CD14-positive monocyte (primary cell): Measurements from ENCODE around the gene CD81. TPM values are rescaled to one million over a fixed set of nuclear protein-coding genes. Genes with fewer than 3 reads are reported as not detected.

Experiments used
- DNase-seq, 3 donors: peaks; one replicate each; pipeline ENCODE4 v3.0.0-alpha.2; 2011 to 2022
- H2AFZ ChIP-seq: 2 replicates; pipeline ENCODE4 v1.6.0; 2012; ENCODE audit warnings: mild to moderate bottlenecking, low read depth, low read length, inconsistent platforms; ENCODE audit not compliant: insufficient read depth, poor library complexity, severe bottlenecking
- H3K27ac ChIP-seq, 2 donors: 1 replicate in 1 of 2; 2 replicates in 1 of 2; pipeline ENCODE4 v1.5.1; 2012 to 2013; ENCODE audit warnings: low read length in 2 of 2, control low read depth in 1 of 2, inconsistent platforms in 1 of 2, low read depth in 1 of 2, mild to moderate bottlenecking in 1 of 2
- H3K27me3 ChIP-seq, 2 donors: one replicate each; pipeline versions ENCODE4 v1.6.0 to v1.6.1; 2011 to 2013; ENCODE audit warnings: low read length in 2 of 2; ENCODE audit not compliant: control insufficient read depth in 2 of 2, insufficient read depth in 2 of 2
- H3K36me3 ChIP-seq, 2 donors: replicated peaks in 1 of 2; 1 replicate in 1 of 2; 2 replicates in 1 of 2; pipeline versions ENCODE4 v1.5.1 to v1.6.1; 2012 to 2013; ENCODE audit warnings: low read length in 2 of 2, control low read depth in 1 of 2, inconsistent platforms in 1 of 2, mild to moderate bottlenecking in 1 of 2; ENCODE audit not compliant: insufficient read depth in 2 of 2, control insufficient read depth in 1 of 2
- H3K4me1 ChIP-seq, 2 donors: 1 replicate in 1 of 2; 2 replicates in 1 of 2; pipeline versions ENCODE4 v1.5.1 to v1.6.1; 2012 to 2013; ENCODE audit warnings: low read length in 2 of 2, control low read depth in 1 of 2, inconsistent platforms in 1 of 2, mild to moderate bottlenecking in 1 of 2, moderate library complexity in 1 of 2; ENCODE audit not compliant: insufficient read depth in 2 of 2, control insufficient read depth in 1 of 2
- H3K4me2 ChIP-seq: replicated peaks from 2 replicates; pipeline ENCODE3; 2012; ENCODE audit warnings: low read length, moderate library complexity, mild to moderate bottlenecking; ENCODE audit not compliant: poor library complexity, severe bottlenecking; ENCODE audit errors: extremely low read depth
- H3K4me3 ChIP-seq, 3 experiments: fragments of 200-600 bp in 1 of 3; sonication (generic) in 1 of 3; replicated peaks in 1 of 3; 1 replicate in 2 of 3; 2 replicates in 1 of 3; pipeline ENCODE4 v1.5.1; 2011 to 2013; ENCODE audit warnings: low read length in 3 of 3, mild to moderate bottlenecking in 3 of 3, control low read depth in 2 of 3, low read depth in 2 of 3, inconsistent platforms in 1 of 3, moderate library complexity in 1 of 3
- H3K79me2 ChIP-seq: 2 replicates; pipeline ENCODE4 v1.6.0; 2012; ENCODE audit warnings: mild to moderate bottlenecking, control low read depth, inconsistent platforms, low read length, moderate library complexity; ENCODE audit not compliant: insufficient read depth
- H3K9ac ChIP-seq: 2 replicates; pipeline ENCODE4 v1.6.0; 2017; ENCODE audit warnings: low read length, mild to moderate bottlenecking; ENCODE audit not compliant: insufficient read depth, poor library complexity, severe bottlenecking
- H3K9me3 ChIP-seq, 2 donors: replicated peaks in 1 of 2; 1 replicate in 1 of 2; 2 replicates in 1 of 2; pipeline versions ENCODE4 v1.5.1 to v1.6.1; 2012 to 2013; ENCODE audit warnings: low read length in 2 of 2, control low read depth in 1 of 2; ENCODE audit not compliant: control insufficient read depth in 1 of 2, insufficient read depth in 1 of 2
- H4K20me1 ChIP-seq: 2 replicates; pipeline ENCODE4 v1.6.0; 2012; ENCODE audit warnings: mild to moderate bottlenecking, low read length, control low read depth, moderate library complexity; ENCODE audit not compliant: insufficient read depth
- H3K27ac Mint-ChIP-seq, 7 donors: one replicate each; pipeline ENCODE4 v1.8.0; 2020; ENCODE audit warnings: mild to moderate bottlenecking in 7 of 7, mixed read lengths in 7 of 7, moderate library complexity in 6 of 7, inconsistent platforms in 2 of 7
- H3K27me3 Mint-ChIP-seq, 3 donors: one replicate each; pipeline ENCODE4 v1.8.0; 2021 to 2022; ENCODE audit warnings: low read depth in 3 of 3, mild to moderate bottlenecking in 3 of 3, mixed read lengths in 3 of 3, moderate library complexity in 3 of 3, inconsistent platforms in 1 of 3
- H3K36me3 Mint-ChIP-seq, 2 donors: one replicate each; pipeline ENCODE4 v1.8.0; 2020; ENCODE audit warnings: mixed read lengths in 2 of 2, inconsistent platforms in 1 of 2, mild to moderate bottlenecking in 1 of 2
- H3K4me1 Mint-ChIP-seq: one replicate; pipeline ENCODE4 v1.8.0; 2020; ENCODE audit warnings: mild to moderate bottlenecking, mixed read lengths
- H3K4me3 Mint-ChIP-seq, 2 donors: one replicate each; pipeline ENCODE4 v1.8.0; 2020; ENCODE audit warnings: mild to moderate bottlenecking in 2 of 2, mixed read lengths in 2 of 2, moderate library complexity in 1 of 2
- H3K9me3 Mint-ChIP-seq, 7 donors: one replicate each; pipeline ENCODE4 v1.8.0; 2020 to 2022; ENCODE audit warnings: mixed read lengths in 7 of 7, mild to moderate bottlenecking in 6 of 7, moderate library complexity in 6 of 7, inconsistent platforms in 2 of 7
- WGBS: methylation state at CpG from one replicate; pipeline ENCODE4 v1.1.5; 2013; ENCODE audit warnings: missing lambda C conversion rate; ENCODE audit not compliant: insufficient coverage; 5-methylcytosine and 5-hydroxymethylcytosine counted together
- intact Hi-C, 2 donors: fragments of 100-400 bp; cut with micrococcal nuclease; formaldehyde crosslinking; loops; one replicate each; pipeline versions ENCODE4 v1.15.0 to v1.15.1; 2023
- polyA plus RNA-seq, 3 donors: library from polyadenylated mRNA; depleted of rRNA in 1 of 3; unstranded in 2 of 3; stranded (reverse) in 1 of 3; fragments of 300-500 nt in 2 of 3; fragments of >200 nt in 1 of 3; fragmentation: Illumina TruSeq in 2 of 3; gene quantifications; 1 replicate in 2 of 3; 2 replicates in 1 of 3; pipeline ENCODE4 v1.2.3, GENCODE V29; 2012 to 2021
- TF ChIP-seq, protein P1 (sequence below): fragments of 200-600 bp; IDR thresholded peaks from one replicate; pipeline ENCODE4 v1.8.0; 2022; ENCODE audit warnings: antibody characterized with exemption, mild to moderate bottlenecking

CD81 gene
- polyA plus RNA-seq, 3 donors: 3.2 to 74.9 (median 12.3) TPM

DNA sequence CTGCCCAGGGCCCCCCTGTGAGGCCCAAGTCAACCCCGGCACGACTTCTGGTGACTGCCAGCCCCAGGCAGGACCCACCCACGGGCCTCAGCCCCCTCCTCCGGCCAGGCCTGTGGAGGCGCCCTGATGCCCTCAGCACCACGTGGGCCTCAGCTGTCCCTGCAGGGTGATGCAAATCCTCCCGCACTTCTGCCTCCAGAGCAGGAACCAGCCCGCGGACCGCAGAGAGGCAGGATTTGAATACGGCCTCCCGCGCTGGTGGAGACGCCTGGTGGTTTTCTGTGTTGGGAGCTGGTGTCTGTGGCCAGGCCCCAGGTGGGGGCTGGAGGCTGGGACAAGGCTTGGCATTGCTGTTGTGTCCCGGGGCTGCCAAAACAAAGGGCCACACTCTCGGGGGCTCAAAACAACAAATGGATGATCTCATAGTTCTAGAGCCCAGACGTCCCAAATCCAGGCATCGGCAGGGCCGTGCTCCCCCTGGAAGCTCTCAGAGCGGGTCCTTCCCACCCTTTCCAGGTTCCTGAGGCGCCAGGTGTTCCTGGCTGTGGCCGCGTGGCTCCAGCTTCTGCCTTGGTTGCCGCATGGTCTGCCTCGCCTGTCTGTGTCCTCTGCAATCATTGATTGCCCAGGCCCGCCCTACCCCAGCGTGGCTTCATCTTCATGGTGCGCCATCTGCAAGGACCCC is 47.8 kb downstream of the CD81 start:
- intact Hi-C loops: no loop called here
- no peak overlapping the region for H3K4me3 Mint-ChIP-seq
- H3K79me2 ChIP-seq: no peaks in the 10 kb centered on the region
- DNase-seq: no peak
- TF ChIP-seq, protein P1, sequence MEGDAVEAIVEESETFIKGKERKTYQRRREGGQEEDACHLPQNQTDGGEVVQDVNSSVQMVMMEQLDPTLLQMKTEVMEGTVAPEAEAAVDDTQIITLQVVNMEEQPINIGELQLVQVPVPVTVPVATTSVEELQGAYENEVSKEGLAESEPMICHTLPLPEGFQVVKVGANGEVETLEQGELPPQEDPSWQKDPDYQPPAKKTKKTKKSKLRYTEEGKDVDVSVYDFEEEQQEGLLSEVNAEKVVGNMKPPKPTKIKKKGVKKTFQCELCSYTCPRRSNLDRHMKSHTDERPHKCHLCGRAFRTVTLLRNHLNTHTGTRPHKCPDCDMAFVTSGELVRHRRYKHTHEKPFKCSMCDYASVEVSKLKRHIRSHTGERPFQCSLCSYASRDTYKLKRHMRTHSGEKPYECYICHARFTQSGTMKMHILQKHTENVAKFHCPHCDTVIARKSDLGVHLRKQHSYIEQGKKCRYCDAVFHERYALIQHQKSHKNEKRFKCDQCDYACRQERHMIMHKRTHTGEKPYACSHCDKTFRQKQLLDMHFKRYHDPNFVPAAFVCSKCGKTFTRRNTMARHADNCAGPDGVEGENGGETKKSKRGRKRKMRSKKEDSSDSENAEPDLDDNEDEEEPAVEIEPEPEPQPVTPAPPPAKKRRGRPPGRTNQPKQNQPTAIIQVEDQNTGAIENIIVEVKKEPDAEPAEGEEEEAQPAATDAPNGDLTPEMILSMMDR: no peak
- H3K36me3 ChIP-seq: no peaks in the 10 kb centered on the region
- no peaks in the 10 kb centered on the region for H4K20me1 ChIP-seq
- peaks cover 0 to 3% (median 0%) of the 10 kb centered on the region in 7 donors for H3K9me3 Mint-ChIP-seq
- H3K4me1 ChIP-seq: peaks cover 4% of the 10 kb centered on the region in 2 donors
- no peak overlapping the region for H3K9ac ChIP-seq
- H3K9me3 ChIP-seq: no peaks in the 10 kb centered on the region
- no peaks in the 10 kb centered on the region for H3K4me1 Mint-ChIP-seq
- no peak overlapping the region for H3K4me3 ChIP-seq
- WGBS: 78% methylated on average over 23 of the region's 28 CpGs
- no peak overlapping the region for H2AFZ ChIP-seq
- H3K27ac ChIP-seq: no peak overlapping the region
- no peak overlapping the region for H3K4me2 ChIP-seq
- no peaks in the 10 kb centered on the region for H3K36me3 Mint-ChIP-seq
- no peaks in the 10 kb centered on the region for H3K27me3 ChIP-seq
- peaks cover 0 to 19% (median 5%) of the 10 kb centered on the region in 3 donors for H3K27me3 Mint-ChIP-seq
- no peak overlapping the region for H3K27ac Mint-ChIP-seq

DNA sequence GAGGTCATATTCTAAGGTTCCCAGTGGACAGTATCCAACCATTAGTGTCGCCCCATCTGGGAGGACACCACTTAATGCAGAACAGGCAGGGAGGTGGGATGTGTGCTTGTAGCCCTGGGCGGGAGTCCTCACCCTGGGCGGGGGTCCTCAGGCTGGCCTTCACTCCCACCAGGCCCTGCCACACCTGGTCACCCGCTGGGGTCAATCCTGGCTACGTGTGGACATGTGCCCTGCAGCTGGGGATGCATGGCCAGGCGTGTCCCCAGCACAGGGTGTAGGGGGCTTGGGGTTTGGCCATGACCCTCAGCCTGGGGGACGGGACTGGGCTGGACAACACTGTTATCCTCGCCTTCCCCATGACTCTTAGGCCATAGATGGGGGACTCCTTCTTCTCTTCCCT is 48.4 kb downstream of the CD81 start:
- intact Hi-C loops: no loop called here

More for the DNA sequence above, 48.4 kb downstream of the CD81 start:
- DNase-seq: no peak
- peaks cover 1 to 2% of the 10 kb centered on the region in 2 donors for H3K4me1 ChIP-seq
- no peak overlapping the region for H3K9ac ChIP-seq
- no peaks in the 10 kb centered on the region for H3K36me3 Mint-ChIP-seq
- H3K27ac ChIP-seq: no peak overlapping the region
- no peaks in the 10 kb centered on the region for H3K79me2 ChIP-seq
- no peaks in the 10 kb centered on the region for H3K9me3 ChIP-seq
- 100% methylated on average over 2 of the region's 8 CpGs for WGBS
- H3K27me3 Mint-ChIP-seq: peaks cover 0 to 15% (median 5%) of the 10 kb centered on the region in 3 donors
- no peak overlapping the region for H3K4me3 Mint-ChIP-seq
- no peaks in the 10 kb centered on the region for H3K27me3 ChIP-seq
- TF ChIP-seq, protein P1: no peak
- H3K4me2 ChIP-seq: no peak overlapping the region
- H3K4me1 Mint-ChIP-seq: no peaks in the 10 kb centered on the region
- no peak overlapping the region for H3K4me3 ChIP-seq
- no peaks in the 10 kb centered on the region for H3K36me3 ChIP-seq
- no peaks in the 10 kb centered on the region for H4K20me1 ChIP-seq
- H3K27ac Mint-ChIP-seq: no peak overlapping the region
- no peak overlapping the region for H2AFZ ChIP-seq
- H3K9me3 Mint-ChIP-seq: peaks cover 0 to 3% (median 0%) of the 10 kb centered on the region in 7 donors
